BLaER1 (cell line): ENCODE results near the gene HMOX1.
"Not testable (repeated sequence)": the region's sequence is repeated elsewhere in the genome, so short reads cannot be mapped to it uniquely, and the experiment has no call there.

Experiments
- H3K27ac ChIP-seq: shearing (Covaris generic); formaldehyde crosslinking; 2 replicates; pipeline ENCODE4 v1.8.1; 2022
- H3K27me3 ChIP-seq: shearing (Covaris generic); formaldehyde crosslinking; 2 replicates; pipeline ENCODE4 v1.8.1; 2022
- H3K36me3 ChIP-seq: shearing (Covaris generic); formaldehyde crosslinking; 2 replicates; pipeline ENCODE4 v1.8.1; 2022
- H3K4me1 ChIP-seq: shearing (Covaris generic); formaldehyde crosslinking; 2 replicates; pipeline ENCODE4 v1.8.1; 2022
- H3K4me2 ChIP-seq: shearing (Covaris generic); formaldehyde crosslinking; 2 replicates; pipeline ENCODE4 v1.8.1; 2022
- H3K4me3 ChIP-seq: shearing (Covaris generic); formaldehyde crosslinking; 2 replicates; pipeline ENCODE4 v1.8.1; 2022
- H3K9ac ChIP-seq: shearing (Covaris generic); formaldehyde crosslinking; 2 replicates; pipeline ENCODE4 v1.8.1; 2022
- H3K9me3 ChIP-seq: shearing (Covaris generic); formaldehyde crosslinking; 2 replicates; pipeline ENCODE4 v1.8.1; 2022
- H4K20me1 ChIP-seq: shearing (Covaris generic); formaldehyde crosslinking; 2 replicates; pipeline ENCODE4 v1.8.1; 2022
- Cebpa-rat ChIP-seq: shearing (Covaris generic); IDR thresholded peaks from 2 replicates; pipeline ENCODE4 v1.8.1; 2022

Gene HMOX1

GRCh38 chr22:35363566-35364086 is 17.3 kb upstream of the HMOX1 start:
- Histone ChIP-seq H3K4me3 (no peak overlapping the region), H3K4me1 (peaks cover 36% of the 10 kb centered on the region), H4K20me1 (no peaks in the 10 kb centered on the region), H3K27ac (no peak overlapping the region), H3K27me3 (no peaks in the 10 kb centered on the region), H3K4me2 (peak overlapping the region; percentile 66), H3K9ac (no peak overlapping the region), H3K9me3 (no peaks in the 10 kb centered on the region), H3K36me3 (no peaks in the 10 kb centered on the region)
- TF ChIP-seq Cebpa-rat = no peak

- not testable (repeated sequence) for H3K27ac ChIP-seq, H3K4me2 ChIP-seq
Measured at GRCh38 chr22:35364230-35364629, 16.7 kb upstream of the HMOX1 start.

GRCh38 chr22:35367331-35367886 is 13.5 kb upstream of the HMOX1 start:
- Histone ChIP-seq H3K4me2 (peak overlapping the region; percentile 51), H3K36me3 (no peaks in the 10 kb centered on the region), H4K20me1 (no peaks in the 10 kb centered on the region), H3K27me3 (no peaks in the 10 kb centered on the region), H3K4me3 (no peak overlapping the region), H3K4me1 (peaks cover 61% of the 10 kb centered on the region), H3K9ac (no peak overlapping the region), H3K27ac (no peak overlapping the region), H3K9me3 (no peaks in the 10 kb centered on the region)
- no peak for TF ChIP-seq Cebpa-rat

More at GRCh38 chr22:35364230-35364629, 16.7 kb upstream of the HMOX1 start:
- H3K9ac ChIP-seq, H3K4me3 ChIP-seq, H3K27me3 ChIP-seq, H4K20me1 ChIP-seq, H3K36me3 ChIP-seq, H3K9me3 ChIP-seq: not testable (repeated sequence)
- peaks cover 42% of the 10 kb centered on the region for H3K4me1 ChIP-seq

GRCh38 chr22:35368386-35368785 is 12.5 kb upstream of the HMOX1 start:
- no peak overlapping the region for H3K4me3 ChIP-seq
- H3K4me1 ChIP-seq = peaks cover 58% of the 10 kb centered on the region
- no peak for TF ChIP-seq Cebpa-rat
- H3K27ac ChIP-seq = no peak overlapping the region
- H3K36me3 ChIP-seq = no peaks in the 10 kb centered on the region
- H3K27me3 ChIP-seq = no peaks in the 10 kb centered on the region
- no peaks in the 10 kb centered on the region for H3K9me3 ChIP-seq
- no peaks in the 10 kb centered on the region for H4K20me1 ChIP-seq
- peak overlapping the region; percentile 51; the same call in 1 of the 2 replicates for H3K4me2 ChIP-seq
- no peak overlapping the region for H3K9ac ChIP-seq

- no peaks in the 10 kb centered on the region for H4K20me1 ChIP-seq
- H3K27me3 ChIP-seq = no peaks in the 10 kb centered on the region
- no peaks in the 10 kb centered on the region for H3K36me3 ChIP-seq
- no peak for TF ChIP-seq Cebpa-rat
- no peak overlapping the region for H3K9ac ChIP-seq
- no peak overlapping the region for H3K27ac ChIP-seq
- H3K4me3 ChIP-seq = no peak overlapping the region
- H3K4me1 ChIP-seq = peaks cover 60% of the 10 kb centered on the region
- H3K4me2 ChIP-seq = peak overlapping the region; percentile 51
- no peaks in the 10 kb centered on the region for H3K9me3 ChIP-seq
Measured at GRCh38 chr22:35369996-35370395, 10.9 kb upstream of the HMOX1 start.

DNA sequence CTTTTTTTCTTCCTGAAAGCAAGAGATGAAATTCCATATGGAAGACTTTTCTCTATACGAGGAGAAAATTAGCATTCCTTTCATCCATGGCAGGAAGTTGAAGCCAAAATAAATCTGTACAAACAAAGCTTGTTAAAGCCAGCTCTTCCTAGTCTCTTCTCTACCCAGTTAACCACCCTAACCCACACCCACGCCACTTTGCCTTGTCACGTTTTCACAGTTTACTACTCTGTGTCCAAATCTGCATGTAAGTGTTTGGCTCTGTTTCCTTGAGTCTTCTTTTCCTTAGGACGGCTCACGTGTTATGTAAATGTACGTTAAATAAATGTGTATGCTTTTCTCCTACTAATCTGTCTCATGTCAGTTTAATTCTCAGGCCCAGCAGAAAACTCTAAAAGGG is 7.1 kb upstream of the HMOX1 start:
- H4K20me1 ChIP-seq = no peaks in the 10 kb centered on the region
- H3K27me3 ChIP-seq = no peaks in the 10 kb centered on the region
- H3K9ac ChIP-seq = no peak overlapping the region
- no peak overlapping the region for H3K27ac ChIP-seq
- H3K4me3 ChIP-seq = no peak overlapping the region
- no peaks in the 10 kb centered on the region for H3K9me3 ChIP-seq
- no peak overlapping the region for H3K4me2 ChIP-seq
- H3K36me3 ChIP-seq = no peaks in the 10 kb centered on the region
- TF ChIP-seq Cebpa-rat = no peak
- peaks cover 75% of the 10 kb centered on the region for H3K4me1 ChIP-seq

- Histone ChIP-seq H4K20me1 (no peaks in the 10 kb centered on the region), H3K9ac (no peak overlapping the region), H3K4me3 (no peak overlapping the region), H3K4me2 (no peak overlapping the region), H3K27me3 (peaks cover 7% of the 10 kb centered on the region), H3K4me1 (peaks cover 62% of the 10 kb centered on the region), H3K36me3 (no peaks in the 10 kb centered on the region), H3K27ac (no peak overlapping the region), H3K9me3 (no peaks in the 10 kb centered on the region)
- TF ChIP-seq Cebpa-rat = no peak
Measured at GRCh38 chr22:35375031-35375430, 5.9 kb upstream of the HMOX1 start.

DNA sequence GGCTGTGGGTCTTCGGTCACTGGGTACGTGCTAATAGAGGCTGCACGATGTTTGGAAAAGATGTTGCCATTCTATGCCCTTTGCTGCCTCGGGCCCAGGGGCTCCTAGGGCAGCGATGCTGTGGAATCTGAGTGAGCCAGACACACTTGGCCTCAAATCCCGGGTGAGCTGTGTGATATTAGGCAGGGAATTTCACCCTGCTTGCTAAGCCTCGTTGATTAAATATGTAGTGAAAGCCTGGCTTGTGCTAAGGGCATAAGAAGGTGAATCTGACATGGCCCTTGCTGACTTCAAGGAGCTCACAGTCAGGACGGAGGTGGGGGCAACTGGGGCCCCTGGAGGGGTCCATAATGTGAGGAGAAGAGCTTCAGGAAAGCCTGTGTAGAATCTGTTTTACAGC is 5.4 kb upstream of the HMOX1 start:
- no peak overlapping the region for H3K9ac ChIP-seq

DNA sequence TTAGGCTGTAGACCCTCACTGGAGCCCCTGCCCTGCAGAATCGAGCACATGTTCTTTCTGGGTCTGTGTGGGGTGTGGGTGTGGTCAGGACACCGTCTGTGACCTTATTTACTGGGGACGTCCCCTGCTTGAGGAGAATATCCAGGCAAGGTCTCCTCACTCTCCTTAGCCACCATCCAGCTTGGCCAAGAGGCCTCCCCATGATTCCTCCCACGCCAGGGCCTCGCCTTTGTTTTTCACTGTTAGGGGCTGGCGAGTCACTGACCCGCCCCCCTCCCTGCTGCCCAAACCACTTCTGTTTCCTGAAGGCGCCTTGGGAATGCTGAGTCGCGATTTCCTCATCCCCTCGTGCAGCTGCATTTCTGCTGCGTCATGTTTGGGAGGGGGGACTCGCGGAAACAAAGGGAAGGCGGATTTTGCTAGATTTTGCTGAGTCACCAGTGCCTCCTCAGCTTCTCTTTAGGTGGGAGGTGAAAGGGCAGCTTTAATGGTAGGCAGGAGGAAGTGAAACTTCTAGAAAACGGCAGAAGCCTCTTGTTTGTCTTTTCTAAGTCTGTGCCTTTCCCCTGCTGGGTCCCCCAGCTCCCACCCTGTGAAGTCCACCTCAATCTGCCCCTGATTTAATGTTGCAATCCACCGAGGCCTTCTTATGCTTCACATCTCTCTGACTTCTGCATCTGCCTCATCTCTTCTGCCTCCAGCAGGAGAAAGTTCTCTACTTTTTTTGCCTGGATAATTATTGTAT is 4.0 kb upstream of the HMOX1 start:
- TF ChIP-seq Cebpa-rat = peak; percentile 57; the same call in 1 of the 2 replicates
- Histone ChIP-seq H3K9ac (peak overlapping the region; percentile 74; the same call in 1 of the 2 replicates), H3K9me3 (no peaks in the 10 kb centered on the region), H3K4me1 (peaks cover 66% of the 10 kb centered on the region), H3K27me3 (peaks cover 26% of the 10 kb centered on the region), H4K20me1 (no peaks in the 10 kb centered on the region), H3K4me2 (peak overlapping the region; percentile 85), H3K4me3 (peak overlapping the region; percentile 40; the same call in 1 of the 2 replicates), H3K36me3 (no peaks in the 10 kb centered on the region), H3K27ac (peak overlapping the region; percentile 92)

More for the DNA sequence above, 5.4 kb upstream of the HMOX1 start:
- H3K36me3 ChIP-seq = no peaks in the 10 kb centered on the region
- no peak for TF ChIP-seq Cebpa-rat
- no peaks in the 10 kb centered on the region for H4K20me1 ChIP-seq
- 0 out of 2 replicates have a peak overlapping the region, but pooled peaks have one; percentile 85 for H3K4me2 ChIP-seq
- H3K27ac ChIP-seq = no peak overlapping the region
- no peaks in the 10 kb centered on the region for H3K9me3 ChIP-seq
- peaks cover 60% of the 10 kb centered on the region for H3K4me1 ChIP-seq
- H3K4me3 ChIP-seq = no peak overlapping the region
- H3K27me3 ChIP-seq = peaks cover 12% of the 10 kb centered on the region

DNA sequence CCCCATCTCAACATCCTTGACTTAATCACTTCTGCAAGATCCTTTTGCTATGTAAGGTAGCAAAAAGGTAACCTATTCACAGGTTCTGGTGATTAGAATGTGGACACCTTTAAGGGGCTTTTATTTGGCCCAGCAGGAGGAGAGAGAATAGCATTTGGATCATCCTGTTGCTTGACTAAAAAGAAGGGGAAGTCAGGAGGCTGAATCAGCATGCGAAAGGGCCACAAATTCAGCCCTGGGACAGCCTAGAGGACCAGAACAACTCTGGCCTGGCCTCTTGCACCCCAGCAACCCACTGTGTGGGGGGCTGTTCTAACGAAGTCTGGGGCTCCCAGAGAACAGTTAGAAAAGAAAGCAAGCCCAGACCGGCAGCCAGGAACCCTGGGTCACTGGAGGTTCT is 3.2 kb upstream of the HMOX1 start:
- no peaks in the 10 kb centered on the region for H4K20me1 ChIP-seq
- H3K9me3 ChIP-seq = no peaks in the 10 kb centered on the region
- H3K36me3 ChIP-seq = no peaks in the 10 kb centered on the region
- TF ChIP-seq Cebpa-rat = no peak
- H3K4me3 ChIP-seq = no peak overlapping the region
- H3K4me2 ChIP-seq = peak overlapping the region; percentile 85
- peaks cover 60% of the 10 kb centered on the region for H3K4me1 ChIP-seq
- H3K27ac ChIP-seq = peak overlapping the region; percentile 92
- H3K9ac ChIP-seq = no peak overlapping the region
- peaks cover 34% of the 10 kb centered on the region for H3K27me3 ChIP-seq
